NCI-H446 (cell line): ENCODE data around the gene VAPA.

Experiments
- DNase-seq, 2 experiments: peaks; one replicate each; lab custom pipeline; 2025; lab: John Stamatoyannopoulos, UW

The VAPA gene

GRCh38 chr18:9913526-9914333 is at the start of gene VAPA:
Gene VAPA, plus strand, starts transcription at chr18:9914016. Its CDS starts 241 bp downstream, at chr18:9914257.
- peak; percentile 94 to 97 for DNase-seq

GRCh38 chr18:9865764-9866490 is 47.9 kb upstream of the VAPA start:
- DNase-seq: no peak

GRCh38 chr18:9866627-9867026 is 47.2 kb upstream of the VAPA start:
- DNase-seq: no peak

GRCh38 chr18:9867071-9867594 is 46.7 kb upstream of the VAPA start:
- DNase-seq: no peak

- no peak for DNase-seq
Measured at GRCh38 chr18:9868857-9869714, 44.7 kb upstream of the VAPA start.

- DNase-seq: no peak
Measured at GRCh38 chr18:9869715-9870430, 43.9 kb upstream of the VAPA start.

- no peak for DNase-seq
Measured at GRCh38 chr18:9870431-9871008, 43.3 kb upstream of the VAPA start.

- no peak for DNase-seq
Measured at GRCh38 chr18:9871244-9871746, 42.5 kb upstream of the VAPA start.

- DNase-seq: no peak
Measured at GRCh38 chr18:9872823-9873222, 41.0 kb upstream of the VAPA start.

GRCh38 chr18:9874728-9875127 is 39.1 kb upstream of the VAPA start:
- no peak for DNase-seq

GRCh38 chr18:9876212-9876866 is 37.5 kb upstream of the VAPA start:
- no peak for DNase-seq

GRCh38 chr18:9876867-9877654 is 36.8 kb upstream of the VAPA start:
- no peak for DNase-seq

GRCh38 chr18:9877655-9878014 is 36.2 kb upstream of the VAPA start:
- no peak for DNase-seq

GRCh38 chr18:9878095-9878494 is 35.7 kb upstream of the VAPA start:
- no peak for DNase-seq

GRCh38 chr18:9878783-9879242 is 35.0 kb upstream of the VAPA start:
- DNase-seq: no peak

- no peak for DNase-seq
Measured at GRCh38 chr18:9884090-9884489, 29.7 kb upstream of the VAPA start.

GRCh38 chr18:9884532-9885140 is 29.2 kb upstream of the VAPA start:
- no peak for DNase-seq

- no peak for DNase-seq
Measured at GRCh38 chr18:9885170-9886004, 28.4 kb upstream of the VAPA start, which contains the start of gene TXNDC2. Gene TXNDC2, plus strand, starts transcription at chr18:9885973. Its CDS starts 708 bp downstream, at chr18:9886681.
